ENCODE measurements around the gene QPCTL.
"Not testable (repeated sequence)": the region's sequence is repeated elsewhere in the genome, so short reads cannot be mapped to it uniquely, and the experiment has no call there.

QPCTL gene

DNA sequence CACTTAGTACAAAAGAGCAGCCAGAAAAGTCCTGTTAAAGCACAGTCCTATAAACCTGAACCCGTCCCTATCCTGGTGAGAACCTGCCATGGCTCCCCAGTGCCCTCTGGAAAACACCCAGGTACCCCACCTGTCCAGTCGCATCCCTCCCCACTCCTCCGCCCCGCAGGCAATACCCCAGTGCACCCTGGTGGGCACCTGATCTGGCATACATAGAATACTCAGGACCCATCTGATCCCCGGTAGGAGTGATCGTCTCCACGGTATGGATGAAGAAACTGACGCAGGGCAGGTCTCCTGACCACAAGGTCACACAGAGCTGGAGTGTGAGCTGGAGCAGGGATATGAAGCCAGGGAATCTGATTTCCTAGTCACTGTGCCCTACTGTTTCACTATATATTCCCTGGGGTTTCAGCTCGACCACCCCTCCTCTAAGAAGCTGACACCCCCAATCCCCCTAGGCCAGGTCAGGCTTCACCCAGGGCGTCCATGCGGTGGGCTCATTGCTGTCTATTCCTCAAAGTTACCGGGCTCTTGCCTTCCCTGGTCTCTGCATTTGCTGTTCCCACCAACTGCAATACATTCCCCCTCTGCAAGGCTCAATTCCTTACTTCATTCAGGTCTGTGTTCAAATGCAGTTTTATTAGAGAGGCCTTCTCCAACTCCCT is 25.7 kb downstream of the QPCTL start:
- DNase-seq = no peak

DNA sequence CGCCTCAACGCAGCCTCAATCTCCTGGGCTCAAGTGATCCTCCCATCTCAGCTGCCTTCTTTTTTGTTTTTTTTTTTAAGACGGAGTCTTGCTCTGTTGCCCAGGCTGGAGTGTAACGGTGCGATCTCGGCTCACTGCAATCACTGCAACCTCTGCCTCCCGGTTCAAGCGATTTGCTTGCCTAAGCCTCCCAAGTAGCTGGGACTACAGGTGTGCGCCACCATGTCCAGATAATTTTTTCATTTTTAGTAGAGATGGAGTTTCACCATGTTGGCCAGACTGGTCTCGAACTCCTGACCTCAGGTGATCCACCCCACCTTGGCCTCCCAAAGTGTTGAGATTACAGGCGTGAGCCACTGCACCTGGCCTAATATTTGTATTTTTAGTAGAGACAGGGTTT is 27.6 kb downstream of the QPCTL start:
- not testable (repeated sequence) for DNase-seq

DNA sequence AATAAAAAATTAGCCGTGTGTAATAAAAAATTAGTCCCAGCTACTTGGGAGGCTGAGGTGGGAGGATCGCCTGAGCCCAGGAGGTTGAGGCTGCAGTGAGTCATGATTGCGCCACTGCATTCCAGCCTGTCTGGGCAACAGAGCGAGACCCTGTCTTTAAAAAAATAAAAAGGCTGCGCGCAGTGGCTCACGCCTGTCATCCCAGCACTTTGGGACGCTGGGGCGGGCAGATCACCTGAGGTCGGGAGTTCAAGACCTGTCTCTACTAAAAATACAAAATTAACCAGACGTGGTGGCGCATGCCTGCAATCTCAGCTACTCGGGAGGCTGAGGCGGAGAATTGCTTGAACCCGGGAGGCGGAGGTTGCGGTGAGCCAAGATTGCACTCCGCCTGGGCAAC is 36.2 kb downstream of the QPCTL start:
- DNase-seq = not testable (repeated sequence)

DNA sequence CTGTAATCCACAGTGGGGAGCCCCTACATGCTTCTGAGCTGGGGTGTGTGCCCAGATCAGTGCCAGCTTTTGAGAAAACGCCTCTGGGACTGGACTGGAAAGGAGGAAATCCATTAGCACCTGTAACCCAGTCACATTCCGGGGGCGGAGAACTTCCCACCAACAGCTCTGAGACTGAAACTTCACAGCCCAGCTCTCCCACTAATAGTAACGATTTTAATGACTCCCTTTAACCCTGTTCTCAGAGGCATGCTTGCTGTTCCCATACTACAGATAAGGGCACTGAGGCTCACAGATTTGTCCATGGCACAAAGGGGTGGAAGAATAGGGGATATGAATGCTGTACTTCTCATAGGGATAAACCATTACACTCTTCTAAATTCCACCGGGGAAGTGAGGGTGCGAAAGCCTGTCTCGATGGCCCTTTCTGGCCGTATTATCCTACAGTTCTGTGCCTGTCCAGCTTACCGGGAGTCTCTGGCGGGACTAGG is 37.4 kb downstream of the QPCTL start:
- DNase-seq = no peak

DNA sequence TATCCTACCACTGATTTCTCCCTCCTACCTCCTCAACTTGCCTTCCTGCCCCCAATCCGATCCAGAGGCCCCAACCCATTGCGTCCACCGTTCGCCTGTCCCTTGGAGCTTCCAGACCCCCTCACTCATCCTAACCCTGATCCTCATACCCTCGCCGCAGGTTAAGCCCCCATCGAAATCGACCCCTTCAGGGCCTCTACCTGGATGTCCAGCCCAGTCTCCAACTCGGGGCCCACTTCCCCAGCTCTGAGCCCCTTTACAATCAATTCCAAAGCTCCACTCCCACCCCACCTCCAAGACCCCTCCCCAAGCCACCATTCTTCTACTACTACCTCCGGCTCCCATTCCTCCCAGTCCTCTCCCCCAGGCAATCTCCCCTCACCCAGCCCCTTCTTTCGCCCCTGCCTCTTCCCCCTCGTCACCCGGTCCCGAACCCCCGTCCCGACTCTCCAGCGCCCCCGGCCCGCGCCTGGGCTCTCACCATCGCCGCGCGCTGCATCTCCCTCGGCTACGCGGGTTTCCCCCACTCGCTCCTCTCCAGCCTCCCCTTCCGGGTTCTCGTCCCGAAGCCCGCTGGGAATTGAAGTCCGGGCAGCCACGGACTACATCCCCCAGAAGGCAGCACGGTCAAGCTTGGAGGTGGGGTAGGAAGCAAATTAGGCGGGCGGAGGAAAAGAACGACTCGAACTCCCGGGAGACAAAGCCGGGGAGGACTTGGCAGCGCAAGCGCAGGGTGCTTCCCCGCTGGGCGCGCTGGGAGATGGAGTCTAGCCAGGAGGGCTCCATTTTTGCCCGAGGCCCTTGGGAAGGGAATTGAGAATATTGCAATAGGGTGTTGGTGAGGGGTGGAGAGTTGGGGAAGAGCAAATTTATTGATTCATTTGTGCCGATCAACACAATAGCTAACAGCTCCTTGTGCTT is 38.2 kb downstream of the QPCTL start, which contains the start of gene FBXO46:
Gene FBXO46 (minus strand): TSS at position 529 of the 921 bp plus-strand sequence. CDS start 17,401 bp downstream, outside the sequence.
- DNase-seq = peak; percentile 94

DNA sequence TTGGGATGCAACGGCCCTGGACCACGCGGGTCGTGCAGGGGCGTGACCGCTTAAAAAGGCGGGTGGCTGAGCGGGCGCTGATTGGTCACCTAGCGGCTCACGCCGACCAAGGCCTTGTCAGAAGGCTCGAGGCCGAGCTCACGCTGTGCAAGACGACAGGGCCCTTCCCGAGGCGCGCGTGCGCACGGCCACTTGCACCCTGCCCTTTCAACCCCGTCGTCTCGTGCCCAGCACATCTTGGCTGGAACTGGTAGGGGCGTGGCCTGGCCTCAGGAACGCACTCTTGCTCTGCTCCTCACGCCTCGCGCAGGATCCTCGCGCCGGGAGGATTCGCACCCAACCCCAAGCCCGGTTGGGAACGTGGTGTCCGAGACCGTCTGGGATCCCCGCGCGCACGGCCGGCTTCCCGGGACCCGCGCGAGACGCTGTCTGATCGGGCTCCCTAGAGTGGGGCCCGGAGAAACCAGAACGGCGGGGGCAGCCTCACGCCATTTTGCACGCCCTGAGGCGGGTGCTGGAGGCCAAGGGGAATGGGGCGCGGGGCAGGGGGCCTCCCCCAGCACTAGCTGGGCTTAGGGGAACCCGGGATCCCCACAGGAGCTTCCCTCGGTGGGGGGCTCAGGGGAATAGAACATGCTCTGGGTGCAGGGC is 40.8 kb downstream of the QPCTL start, which contains the start of gene MEIOSIN:
Gene MEIOSIN (plus strand): TSS at position 280 of the 651 bp plus-strand sequence. CDS start 1,938 bp downstream, outside the sequence.
- DNase-seq = no peak

DNA sequence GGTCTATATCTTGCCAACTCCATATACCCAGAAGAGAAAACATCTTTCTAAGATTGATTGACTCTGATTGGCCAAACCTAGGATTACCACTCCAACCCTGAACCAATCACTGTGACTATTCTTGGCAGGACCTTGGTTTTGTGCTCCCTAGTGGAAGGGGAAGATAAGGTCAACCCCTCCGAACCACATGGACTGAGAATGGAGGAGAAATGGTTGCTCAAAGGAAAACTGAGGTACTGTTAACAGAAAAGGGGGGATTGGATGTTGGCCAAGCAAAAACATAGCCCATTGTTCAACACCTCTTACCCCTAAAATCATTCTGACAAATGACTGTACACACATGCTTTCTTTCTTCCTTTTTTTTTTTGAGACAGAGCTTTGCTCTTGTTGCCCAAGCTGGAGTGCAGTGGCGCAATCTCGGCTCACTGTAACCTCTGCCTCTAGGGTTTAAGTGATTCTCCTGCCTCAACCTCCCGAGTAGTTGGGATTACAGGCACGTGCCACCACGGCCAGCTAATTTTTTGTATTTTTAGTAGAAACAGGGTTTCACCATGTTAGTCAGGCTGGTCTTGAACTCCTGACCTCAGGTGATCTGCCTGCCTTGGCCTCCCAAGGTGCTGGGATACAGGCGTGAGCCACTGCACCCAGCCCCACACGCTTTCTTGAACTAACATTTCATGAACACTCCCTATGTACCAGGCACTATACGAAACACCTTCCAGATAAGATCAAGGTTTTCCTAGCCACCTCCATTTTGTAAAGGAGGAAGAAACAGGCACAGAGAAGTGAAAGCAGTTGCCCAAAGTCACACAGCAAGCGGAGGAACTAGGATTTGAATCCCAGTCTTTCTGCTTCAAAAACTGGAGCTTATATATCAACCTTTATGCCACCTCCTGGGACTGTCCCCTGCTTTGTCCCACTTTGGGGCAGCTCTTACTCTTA is 47.3 kb downstream of the QPCTL start:
- no peak for DNase-seq

DNA sequence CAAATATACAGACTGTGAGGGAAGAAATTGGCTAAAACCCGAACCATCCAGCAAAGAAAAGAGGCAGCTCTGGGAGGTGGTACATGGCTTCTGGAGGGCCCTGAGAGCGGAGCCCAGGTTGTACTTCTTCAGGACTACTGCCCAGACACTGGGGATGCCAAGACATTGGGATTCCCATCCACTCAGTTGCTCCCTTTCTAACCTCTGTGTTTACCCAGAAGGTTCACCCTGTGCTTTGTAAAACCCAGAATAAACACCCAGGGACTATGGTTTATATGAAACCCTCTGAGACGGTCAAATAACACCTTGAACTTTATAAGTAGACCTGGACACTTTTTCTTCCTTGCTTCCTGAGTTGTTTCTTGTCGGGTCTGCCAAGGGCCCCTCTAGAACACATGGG is 50.5 kb downstream of the QPCTL start:
- no peak for DNase-seq

DNA sequence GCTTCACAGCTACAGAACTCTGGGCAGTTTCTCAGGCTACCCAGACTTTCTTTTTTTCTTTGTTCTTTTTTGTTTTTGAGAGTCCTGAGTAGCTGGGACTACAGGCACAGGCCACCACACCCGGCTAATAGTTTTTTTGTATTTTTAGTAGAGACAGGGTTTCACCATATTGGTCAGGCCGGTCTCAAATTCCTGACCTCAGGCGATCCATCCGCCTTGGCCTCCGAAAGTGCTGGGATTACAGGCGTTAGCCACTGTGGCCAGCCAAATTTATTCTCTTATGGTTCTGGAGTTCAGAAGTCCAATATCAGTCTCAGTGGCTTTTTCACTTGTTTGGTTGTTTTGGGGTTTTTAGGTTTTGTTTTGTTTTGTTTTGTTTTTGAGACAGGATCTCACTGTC is 53.1 kb downstream of the QPCTL start:
- no peak for DNase-seq

DNA sequence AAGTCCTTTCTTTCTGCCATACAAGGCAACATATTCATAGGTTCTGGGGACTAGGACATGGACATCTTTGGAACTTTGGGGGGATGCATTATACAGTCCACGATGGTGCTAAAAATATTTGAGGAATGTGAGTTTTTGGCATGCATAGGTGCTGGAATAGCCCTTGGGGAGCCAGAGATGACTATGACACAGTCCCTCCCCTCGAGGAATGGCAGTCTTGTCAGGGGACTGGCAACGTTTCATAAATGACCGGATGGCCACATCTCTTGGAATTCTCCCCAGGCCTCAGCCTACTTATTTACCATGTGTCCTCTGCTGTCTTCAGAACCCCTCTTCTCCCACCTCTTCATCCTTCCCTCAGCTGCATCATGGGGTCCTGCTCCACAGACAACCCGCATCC is 54.4 kb downstream of the QPCTL start:
- DNase-seq = no peak

DNA sequence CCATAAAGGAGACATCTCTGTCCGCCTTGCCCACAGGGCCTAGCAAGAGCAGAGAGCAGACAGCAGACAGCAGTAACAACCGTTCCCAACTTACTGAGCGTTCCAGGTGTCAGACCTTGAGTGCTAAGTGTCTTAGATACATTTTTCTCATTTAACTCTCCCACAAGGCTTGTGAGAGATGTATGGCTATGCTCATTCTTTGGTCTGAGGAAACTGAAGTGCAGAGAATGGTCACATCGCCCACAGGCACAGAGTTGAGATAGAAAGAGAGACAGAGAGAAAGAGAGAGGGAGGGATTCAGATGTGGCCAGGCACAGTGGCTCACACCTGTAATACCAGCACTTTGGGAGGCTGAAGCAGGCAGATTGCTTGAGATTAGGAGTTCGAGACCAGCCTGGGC is 55.0 kb downstream of the QPCTL start:
- DNase-seq = no peak

DNA sequence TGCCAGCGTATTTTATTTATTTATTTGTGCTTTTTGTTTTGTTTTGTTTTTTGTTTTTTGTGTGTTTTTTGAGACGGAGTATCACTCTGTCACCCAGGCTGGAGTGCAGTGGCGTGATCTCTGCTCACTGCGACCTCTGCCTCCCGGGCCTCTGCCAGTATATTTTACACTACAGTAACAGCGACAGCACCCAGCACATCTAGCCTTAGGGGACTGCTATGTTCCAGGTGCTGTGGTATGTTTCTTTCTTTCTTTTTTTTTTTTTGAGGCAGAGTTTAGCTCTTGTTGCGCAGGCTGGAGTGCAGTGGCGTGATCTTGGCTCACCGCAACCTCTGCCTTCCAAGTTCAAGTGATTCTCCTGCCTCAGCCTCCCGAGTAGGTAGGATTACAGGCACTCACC is 59.0 kb downstream of the QPCTL start:
- DNase-seq = not testable (repeated sequence)

DNA sequence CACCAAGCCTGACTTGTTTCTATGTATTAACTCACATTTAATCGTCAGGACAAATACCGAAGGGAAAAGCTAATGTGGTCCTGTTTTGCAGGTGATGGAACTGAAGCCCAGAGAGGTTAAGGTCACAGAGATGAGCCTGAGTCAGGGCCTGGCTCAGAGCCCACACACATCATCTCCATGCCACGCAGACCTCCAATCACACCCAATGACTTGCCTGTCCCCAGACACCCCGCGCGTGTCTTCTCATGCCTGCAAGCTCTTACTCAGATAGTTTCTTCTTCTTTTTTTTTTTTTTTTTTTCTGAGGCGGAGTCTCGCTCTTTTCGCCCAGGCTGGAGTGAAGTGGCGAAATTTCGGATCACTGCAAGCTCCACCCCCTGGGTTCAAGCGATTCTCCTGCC is 60.2 kb downstream of the QPCTL start:
- no peak for DNase-seq

DNA sequence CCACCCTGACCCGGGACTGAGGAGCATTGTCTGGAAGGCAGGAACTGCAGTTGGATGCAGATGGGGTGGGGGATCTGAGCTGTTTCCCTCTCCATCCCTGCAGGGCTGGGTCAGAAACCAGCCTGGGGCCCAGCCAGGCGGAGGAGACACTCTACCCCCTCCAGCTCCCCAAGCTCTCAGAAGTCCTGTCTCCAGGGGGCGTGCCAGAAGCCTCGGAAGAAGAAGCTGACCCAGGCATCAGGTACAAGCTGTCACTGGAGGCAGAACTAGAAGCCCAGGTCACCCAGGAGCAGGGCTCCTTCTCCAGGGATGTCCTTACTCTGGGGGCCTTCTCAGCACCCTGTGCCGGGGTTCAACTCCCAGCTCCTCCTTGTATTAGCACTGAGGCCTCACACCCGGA is 61.1 kb downstream of the QPCTL start:
- DNase-seq = no peak
